Stimulated activated CD4-positive, alpha-beta T cell treated with anti-CD3 and anti-CD28 coated beads, Interleukin-12 subunit alpha, Interleukin-12 subunit beta, amount 100 ng/mL, for 24 hours (primary cell): Measurements from ENCODE around the gene ZSCAN2.
"Not testable (repeated sequence)": the region's sequence is repeated elsewhere in the genome, so short reads cannot be mapped to it uniquely, and the experiment has no call there.

ENCODE experiments used
- DNase-seq, 2 experiments: peaks; one replicate each; pipeline ENCODE4 v3.0.0-alpha.2; 2020; ENCODE audit warnings: low read depth in 2 of 2

ZSCAN2 gene

DNA sequence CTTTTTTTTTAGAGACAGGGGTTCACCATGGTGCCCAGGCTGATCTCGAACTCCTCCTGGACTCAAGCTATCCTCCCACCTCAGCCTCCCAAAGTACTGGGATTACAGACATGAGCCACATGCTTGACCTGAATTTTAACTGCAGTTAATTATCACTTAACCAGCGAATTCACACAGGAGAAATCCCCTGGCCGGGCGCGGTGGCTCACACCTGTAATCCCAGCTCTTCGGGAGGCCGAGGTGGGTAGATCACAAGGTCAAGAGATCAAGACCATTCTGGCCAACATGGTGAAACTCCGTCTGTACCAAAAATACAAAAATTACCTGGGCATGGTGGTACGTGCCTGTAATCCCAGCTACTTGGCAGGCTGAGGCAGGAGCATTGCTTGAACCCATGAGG lies 41.1 kb downstream of the ZSCAN2 start:
- DNase-seq = not testable (repeated sequence)

DNA sequence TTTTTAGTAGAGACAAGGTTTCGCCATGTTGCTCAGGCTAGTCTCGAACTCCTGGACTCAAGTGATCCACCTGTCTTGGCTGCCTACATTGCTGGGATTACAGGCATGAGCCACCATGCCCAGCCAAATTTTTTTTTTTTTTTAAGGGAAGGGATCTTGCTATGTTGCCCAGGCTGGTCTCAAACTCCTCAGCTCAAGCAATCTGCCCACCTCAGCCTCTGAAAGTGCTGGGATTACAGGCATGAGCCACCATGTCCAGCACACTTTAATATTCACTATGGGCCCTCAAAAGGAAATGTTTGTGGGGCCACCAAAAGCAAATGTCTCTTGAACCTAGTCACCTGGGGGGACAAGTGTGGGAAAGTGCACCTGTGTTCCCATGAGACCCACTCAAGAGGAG lies 41.8 kb downstream of the ZSCAN2 start:
- not testable (repeated sequence) for DNase-seq

DNA sequence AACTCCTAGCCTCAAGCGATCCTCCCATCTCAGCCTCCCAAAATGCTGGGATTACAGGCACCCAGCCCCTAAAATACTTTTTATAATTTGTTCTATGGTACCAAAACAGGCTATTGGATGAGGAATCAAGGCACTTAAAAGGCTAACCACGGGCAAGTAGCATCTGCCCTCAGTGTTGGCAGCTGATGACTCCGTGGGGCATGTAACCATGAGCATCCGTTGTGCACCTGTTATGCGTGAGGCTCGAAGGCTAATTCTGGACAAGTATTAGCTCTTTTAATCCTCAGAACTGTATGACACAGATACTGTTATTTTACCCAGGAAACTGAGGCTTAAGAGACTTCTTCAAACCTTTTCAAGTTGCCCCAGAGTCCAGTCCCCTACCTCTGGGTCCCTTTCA lies 43.0 kb downstream of the ZSCAN2 start:
- no peak for DNase-seq

DNA sequence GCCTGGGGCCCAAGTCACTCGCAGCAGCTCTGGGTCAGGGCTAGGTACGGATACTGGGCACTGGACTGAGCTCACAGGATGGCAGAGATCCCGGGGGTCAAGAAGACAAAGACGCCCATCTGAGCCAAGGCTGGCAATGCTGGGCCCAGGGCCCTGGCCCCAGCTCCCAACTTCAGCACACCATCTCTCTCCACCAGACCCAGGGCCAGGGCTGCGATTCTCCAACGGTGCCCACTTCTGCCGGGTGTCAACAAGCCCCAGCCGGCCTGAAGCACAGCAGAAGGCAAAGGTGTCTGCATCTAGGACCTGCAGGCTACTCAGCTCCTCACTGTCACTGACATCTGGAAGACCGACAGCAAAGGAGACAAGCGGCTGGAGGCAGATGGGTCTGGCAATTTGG lies 44.7 kb downstream of the ZSCAN2 start:
- no peak for DNase-seq

DNA sequence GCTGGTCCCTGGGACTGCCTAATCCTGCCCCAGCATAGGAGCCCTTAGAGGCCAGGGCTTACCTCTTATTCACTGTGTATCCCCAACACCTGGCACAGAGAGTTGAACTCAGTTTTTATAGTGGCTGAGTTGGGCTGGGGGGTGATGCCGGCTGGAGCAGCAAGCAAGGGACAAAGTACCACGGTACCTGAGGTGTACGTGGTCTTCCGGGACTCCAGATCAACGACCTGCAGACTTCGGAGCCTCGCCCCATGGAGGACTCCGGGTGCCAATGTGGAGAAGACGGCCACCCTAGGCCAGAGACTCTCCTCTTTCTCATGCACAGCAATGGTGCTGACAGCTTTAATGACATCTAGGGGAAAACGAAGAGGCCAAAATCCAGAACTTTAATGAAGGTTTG lies 45.2 kb downstream of the ZSCAN2 start:
- no peak for DNase-seq

DNA sequence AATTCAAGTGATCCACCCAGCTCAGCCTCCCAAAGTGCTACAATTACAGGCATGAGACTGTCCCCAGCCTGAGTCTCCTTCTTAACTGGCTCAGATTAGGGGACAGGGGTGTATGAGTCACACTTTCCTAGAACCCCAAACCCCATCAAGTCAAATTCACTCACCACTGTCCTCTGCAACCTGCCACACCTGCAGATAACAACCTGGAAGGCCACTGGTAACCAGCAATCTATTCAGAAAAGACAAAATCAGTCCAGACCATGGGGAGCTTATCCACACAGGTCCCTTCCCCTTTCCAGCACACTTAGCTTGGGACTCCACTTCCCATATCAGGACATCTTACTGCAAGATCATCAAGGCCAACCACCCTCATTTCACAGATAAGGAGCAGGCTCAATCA lies 46.9 kb downstream of the ZSCAN2 start:
- DNase-seq = no peak

DNA sequence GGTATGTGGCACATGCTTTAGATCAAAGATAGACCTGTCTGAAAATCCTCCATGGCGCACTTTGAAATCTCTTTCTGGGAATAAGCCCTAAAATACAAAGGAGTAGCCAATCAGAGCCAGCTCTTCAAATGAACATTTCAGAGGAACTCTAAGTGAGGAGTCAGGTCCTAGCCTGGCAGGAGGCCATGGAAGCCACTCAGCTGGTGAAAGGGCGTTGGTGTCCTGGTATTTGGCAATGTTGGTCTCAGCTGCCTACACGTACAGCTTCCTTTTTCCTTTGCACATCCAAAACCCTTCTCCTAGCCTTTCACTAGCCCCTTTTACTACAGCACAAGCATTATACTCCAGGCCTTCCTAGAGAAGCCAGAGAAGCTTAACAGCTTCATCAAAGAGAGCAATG lies 47.7 kb downstream of the ZSCAN2 start:
- DNase-seq = no peak

DNA sequence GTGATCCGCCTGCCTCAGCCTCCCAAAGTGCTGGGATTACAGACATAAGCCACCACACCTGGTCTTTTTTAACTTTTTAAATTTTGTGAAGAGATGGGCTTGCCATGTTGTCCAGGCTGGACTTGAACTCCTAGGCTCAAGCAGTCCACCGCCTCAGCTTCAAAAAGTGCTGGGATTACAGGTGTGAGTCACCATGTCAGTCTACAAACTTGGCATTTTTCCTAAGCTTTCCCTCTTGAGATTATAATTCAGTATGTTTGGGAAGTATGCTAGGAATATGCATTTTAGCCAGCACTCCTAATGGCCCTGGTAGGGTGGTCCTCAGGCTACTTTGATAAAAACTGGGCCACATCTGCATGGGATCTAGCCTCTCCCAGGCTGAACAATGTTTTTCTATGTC lies 48.9 kb downstream of the ZSCAN2 start:
- no peak for DNase-seq

DNA sequence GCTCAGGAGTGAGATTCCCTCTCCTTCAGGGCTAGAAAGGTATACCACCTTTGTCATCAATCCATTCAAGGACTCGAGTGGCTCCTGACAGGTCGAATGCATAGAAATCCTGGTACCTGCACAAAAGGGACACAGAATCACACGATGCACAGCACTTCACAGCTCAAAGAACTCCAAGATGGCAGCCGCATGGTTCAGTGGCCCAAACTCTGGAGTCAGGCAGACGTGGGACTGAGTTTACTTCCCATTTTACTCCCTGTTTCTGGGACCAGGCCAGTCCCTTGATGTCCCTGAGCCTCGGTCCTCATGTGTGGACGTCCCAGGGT lies 52.7 kb downstream of the ZSCAN2 start:
- no peak for DNase-seq

DNA sequence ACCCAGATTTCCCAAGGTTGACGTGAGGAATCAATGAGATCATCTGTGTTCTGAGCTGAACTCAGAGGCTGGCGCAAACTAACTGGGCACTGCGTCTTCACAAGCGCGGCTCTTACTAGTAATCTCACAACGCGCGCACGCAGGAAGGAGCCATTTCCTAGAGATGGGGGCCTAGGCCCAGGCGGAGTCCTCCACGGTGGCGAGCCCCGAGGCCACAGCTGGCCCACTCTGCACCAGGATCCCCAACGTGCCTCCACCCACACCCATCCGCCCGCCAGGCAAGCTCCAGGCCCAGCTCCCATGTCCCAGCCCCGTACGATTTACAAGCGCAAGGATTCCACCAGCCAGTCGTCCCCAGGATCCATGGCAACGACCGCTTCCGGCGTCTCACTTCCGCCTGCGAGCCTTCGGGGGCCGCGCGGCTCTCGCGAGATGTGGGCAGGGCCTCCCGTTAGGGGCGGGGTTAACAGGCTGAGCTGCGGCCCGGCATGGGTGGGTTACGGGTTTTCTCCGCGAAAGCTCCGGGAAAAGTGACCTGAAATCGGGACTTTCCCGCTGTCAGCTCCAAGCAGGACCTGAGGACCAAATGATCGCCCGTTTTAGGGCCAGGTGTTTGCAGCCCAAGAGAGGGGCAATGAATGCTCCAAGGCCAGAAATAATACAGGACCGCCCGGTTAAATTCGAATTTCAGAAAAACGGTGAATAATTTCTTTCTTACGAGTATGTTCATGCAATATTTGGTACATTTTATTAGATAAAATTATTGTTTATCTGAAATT lies 53.3 kb downstream of the ZSCAN2 start, which contains the start of gene WDR73:
TSS of gene WDR73 (minus strand) at position 374 of the 779 bp plus-strand sequence. CDS start at position 365, 9 bp downstream.
- DNase-seq = peak; percentile 91 to 97

DNA sequence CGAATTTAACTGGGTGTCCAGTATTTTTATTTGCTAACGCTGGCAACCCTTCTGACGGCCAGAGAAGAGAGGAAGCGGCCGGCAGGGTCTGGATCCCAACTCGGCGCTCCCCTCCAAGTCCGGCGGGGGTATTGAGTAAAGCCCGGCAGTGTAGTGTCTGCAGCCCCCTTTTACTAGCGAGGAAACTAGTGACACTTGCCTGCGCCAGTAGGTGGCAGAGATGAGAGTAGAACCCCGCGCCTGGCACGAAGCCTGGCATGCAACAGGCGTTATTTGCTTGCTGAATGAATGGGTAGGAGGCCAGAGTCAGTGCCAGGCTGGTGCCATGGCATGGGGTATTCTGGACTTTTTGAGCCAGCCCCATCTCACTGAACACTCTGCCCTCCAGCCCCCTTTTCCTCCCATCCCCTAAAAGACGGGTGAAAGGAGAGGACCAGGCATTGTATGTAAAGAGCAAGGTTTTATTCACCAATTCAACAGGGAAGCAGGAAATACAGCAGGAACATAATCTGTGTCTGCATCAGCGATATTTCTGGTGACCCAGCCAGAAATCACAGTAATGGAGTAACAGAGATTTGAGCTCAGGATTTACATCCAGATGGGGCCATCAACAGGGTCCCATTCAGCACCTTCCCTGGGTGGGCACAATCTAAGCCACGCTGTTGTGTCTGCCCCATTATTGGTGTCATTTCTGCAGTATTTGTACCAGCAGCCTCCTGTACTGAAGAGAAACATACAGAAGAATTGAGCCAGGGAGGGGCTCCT lies 54.1 kb downstream of the ZSCAN2 start:
- DNase-seq = peak; percentile 54 to 60

DNA sequence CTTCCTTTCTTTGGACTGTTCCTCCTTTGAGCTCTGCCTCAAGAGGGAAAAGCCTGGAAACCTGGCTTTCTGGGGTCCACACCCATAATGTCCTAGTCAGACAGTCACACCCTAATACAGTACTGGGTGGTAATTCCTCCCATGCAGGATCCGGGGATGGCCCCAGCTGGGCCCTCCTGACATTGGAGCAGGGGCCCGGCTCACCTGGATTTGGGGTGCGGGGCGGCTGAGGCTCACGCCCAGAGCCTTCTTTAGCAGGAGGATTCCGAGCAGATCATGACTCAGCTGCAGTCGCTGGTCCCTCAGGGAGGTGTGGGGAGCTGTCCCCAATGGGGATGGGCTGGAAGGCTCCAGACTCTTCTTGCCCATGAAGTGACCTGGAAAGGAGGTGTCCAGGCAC lies 56.2 kb downstream of the ZSCAN2 start:
- DNase-seq = no peak

DNA sequence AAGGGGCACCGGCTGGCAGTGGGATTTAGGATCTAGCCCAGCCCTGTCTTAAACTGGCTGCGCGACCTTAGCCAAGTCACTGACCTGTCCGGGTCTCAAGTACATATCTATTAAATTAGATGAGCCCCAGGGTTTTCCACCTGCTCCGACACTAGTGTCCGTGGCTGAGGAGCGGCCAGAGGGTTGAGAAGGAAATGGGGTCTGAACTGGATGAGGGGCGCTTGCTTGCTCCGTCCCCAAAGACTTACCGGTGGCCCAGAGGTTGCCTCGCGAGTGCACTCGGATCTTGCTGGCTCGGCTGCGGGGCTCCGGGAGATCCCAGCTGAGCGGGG lies 56.9 kb downstream of the ZSCAN2 start:
- DNase-seq = no peak

DNA sequence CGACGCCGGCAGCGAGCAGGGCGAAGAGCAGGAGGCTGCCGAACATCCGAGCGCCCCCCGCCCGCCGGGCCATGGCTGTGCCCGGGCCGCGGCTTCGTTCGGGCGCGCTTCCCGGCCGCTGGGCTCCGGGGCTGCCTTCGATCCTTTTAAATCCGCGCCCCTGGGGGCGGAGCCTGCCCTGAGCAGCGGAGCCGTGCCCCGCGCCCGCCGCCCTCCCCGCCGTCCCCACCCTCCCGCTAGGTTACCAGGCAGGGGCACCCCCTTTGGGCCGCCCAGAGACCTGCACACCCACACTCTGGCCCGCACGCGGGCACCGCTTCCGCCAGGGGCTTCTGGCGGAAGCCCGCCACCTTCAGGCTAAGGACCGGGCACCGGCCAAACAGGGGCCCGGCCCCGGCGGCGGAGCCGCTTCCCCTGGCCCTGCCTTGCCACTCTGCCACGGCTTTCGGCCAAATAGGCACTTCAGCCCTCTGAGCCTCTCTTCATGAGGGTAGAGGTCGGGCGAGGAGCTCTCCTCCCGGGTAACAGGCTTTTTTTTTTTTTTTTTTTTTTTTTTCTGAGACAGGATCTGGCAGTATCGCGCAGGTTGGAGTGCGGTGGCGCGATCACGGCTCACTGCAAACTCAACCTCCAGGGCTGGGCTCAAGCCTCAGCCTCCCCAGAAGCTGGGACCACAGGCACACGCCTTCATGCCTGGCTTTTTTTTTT lies 57.4 kb downstream of the ZSCAN2 start, which contains the start of gene NMB:
TSS of gene NMB (minus strand) at position 120 of the 708 bp plus-strand sequence. CDS start at position 73, 47 bp downstream.
- DNase-seq = peak; percentile 67 to 77

DNA sequence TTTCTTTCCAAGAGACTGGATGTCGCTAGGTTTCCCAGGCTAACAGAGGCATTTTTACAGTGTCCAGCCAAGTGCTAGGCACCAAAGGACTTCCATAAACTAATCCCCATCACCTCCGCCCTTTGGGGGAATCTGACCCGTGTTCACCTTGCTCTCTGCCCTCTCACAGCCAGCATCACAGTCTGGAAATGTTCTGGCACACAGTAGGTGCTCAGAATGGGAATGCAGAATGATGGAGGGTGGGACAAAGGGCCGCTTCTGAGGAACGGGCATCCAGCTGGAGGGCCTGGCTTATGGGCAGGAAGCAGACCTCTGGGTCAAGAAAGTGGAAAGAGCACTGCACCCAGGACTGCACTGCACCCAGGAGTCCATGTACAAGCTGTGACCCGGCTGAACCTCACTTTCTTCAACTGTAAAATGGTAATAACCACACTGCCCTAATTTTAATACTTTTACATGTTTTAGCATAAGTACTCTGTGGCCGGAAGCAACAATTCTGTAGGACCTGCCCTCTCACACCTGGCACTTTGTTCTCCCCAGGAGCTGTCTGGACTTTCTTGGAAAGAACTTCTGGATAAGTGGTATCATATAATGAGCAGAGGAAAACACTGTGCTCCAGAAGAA lies 58.1 kb downstream of the ZSCAN2 start:
- DNase-seq = no peak

DNA sequence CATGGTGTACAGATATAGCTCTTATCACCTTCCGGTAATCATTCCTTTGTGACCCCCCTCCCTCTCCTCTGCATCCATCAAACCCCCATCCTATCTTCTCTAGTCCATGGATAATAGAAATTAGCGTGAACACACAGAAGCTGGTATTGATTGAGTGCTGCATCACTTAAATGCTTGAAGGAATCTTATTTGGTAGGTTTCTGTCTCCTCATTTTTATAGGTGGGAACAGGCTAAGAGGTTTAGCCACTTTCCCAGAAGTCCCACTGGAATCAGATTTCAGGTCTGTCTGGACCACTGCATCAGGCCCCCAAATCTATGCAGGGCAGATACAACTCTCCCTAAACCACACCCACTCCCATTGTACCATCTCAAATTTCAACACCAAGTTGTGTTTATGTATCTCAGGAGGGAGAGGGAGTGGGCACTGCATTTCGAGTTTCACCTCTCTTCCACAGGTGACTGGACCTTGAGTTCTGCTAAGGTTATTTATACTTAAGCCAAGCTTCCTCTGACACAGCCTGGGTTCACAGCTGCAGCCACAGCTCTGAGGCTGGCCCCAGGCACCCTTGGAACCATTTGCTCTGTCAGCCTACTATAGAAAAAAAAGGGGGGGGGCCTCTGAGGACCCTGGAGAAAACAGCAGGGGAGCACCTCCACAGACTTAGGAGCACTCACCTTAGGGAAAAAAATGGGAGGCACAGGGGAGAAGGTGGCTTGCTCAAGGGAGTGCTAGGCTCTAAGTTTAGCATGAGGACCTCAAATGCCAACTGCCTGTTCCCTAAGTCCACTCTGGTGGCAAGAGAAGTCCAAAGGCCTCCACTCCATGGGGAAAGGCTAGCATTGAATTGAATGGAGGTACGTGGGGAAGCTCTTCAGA lies 59.3 kb downstream of the ZSCAN2 start:
- no peak for DNase-seq

DNA sequence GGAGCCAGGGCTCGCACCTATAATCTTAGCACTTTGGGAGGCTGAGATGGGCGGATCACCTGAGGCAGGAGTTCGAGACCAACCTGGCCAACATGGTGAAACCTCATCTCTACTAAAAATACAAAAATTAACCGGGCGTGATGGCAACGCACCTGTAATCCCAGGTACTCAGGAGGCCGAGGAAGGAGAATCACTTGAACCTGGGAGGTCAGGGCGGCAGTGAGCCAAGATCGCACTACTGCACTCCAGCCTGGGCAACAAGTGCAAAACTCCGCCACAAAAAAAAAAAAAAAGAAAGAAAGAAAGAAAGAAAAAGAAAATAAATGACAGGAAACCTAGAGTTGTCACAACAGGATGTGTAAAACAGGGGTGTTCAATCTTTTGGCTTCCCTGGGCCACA lies 60.2 kb downstream of the ZSCAN2 start:
- no peak for DNase-seq

DNA sequence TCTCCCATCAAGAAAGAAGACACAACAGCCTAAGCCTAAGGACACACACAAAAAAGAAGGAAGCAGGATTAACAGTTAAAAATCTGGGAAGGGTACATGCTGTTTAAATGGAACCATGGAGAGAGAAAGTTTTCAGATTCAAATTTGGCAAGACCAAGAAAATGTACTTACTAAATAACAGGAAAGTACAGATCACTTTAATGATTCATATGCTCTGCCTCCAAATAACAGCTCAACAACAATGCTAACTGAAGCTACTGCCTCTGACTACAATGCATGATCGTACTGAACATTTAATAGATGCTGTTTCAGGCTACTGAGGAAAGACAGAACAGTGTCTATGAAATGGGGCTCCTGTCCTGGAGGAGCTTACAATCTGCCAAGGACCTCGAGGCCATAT lies 65.6 kb downstream of the ZSCAN2 start:
- DNase-seq = no peak

DNA sequence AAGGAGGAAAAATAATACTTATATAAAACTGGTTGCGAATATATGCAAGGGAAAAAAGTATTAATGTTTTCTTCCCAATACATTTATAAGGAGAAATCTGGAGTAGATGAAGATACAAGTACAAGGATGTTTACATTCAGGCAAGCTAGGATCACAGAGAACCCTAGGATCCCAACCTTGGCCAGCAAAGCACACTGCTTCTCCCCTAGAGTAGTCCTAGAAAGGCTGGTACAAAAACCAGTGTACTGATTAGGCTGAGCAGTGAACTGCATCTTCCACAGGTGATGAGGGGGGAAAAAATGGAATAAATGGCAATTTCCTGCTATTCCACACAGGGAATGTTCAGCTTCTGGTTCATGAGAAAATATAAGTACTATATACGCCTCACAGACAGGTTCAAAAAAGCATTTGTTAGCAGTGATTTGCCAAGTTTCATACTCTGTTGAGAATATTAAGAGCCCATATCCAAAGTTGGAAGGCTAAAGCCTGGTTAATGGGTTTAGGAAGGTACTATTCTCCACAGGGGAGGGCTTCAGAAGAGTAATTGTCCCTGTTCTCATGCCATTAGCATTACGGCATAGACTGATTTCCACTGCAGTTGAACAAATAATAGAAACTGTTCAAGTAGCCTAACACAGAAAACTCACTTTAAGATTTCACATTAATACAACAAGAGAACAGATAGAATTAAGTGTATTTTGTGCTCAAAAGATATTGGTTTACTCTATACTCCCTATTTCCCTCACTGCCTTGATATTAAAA lies 67.6 kb downstream of the ZSCAN2 start:
- DNase-seq = no peak

DNA sequence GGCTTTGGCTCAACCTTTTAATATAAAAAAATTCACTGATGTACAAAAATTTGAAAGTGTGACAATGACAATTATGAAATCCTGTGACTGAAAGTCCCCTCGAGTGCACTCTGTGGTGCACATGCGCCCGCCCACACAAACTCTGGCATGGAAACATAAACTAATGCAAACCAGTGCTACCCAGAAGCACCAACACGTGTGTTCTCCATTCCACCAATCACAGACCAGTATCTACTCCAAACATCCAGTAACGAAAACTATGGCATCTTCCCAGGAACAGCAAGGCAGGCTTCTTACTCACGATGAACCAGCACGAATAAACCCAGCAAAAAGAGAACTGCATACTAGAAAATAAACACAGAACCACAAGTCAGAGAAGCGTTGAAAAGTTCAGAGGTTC lies 68.9 kb downstream of the ZSCAN2 start:
- peak in 1 of 2 experiments; percentile 43 for DNase-seq
